Natural killer cell (primary cell): ENCODE measurements around the gene APOLD1. TPM values are rescaled to one million over a fixed set of nuclear protein-coding genes. Genes with fewer than 3 reads are reported as not detected.

Experiments used
- ATAC-seq, 3 donors: fragments of 150-1000 bp in 2 of 3; fragments of 200-7000 bp in 1 of 3; cut with Tn5 transposase; 1 replicate in 1 of 3; 2 replicates in 2 of 3; pipeline ENCODE4 v1.10.0; 2021; ENCODE audit warnings: mild to moderate bottlenecking in 2 of 3, moderate library complexity in 2 of 3
- DNase-seq, 2 donors: peaks; one replicate each; pipeline versions ENCODE4 v3.0.0 to v3.0.0-alpha.2; 2013 to 2021; ENCODE audit warnings: mixed read lengths in 1 of 2
- H3K27ac ChIP-seq: one replicate; pipeline ENCODE4 v1.5.1; 2013; ENCODE audit warnings: mild to moderate bottlenecking, low read length
- H3K27me3 ChIP-seq: one replicate; pipeline ENCODE4 v1.6.1; 2013; ENCODE audit warnings: low read length; ENCODE audit not compliant: control insufficient read depth, insufficient read depth
- H3K36me3 ChIP-seq: one replicate; pipeline ENCODE4 v1.6.1; 2013; ENCODE audit warnings: low read length; ENCODE audit not compliant: control insufficient read depth, insufficient read depth
- H3K4me1 ChIP-seq: one replicate; pipeline ENCODE4 v1.6.1; 2013; ENCODE audit warnings: low read length; ENCODE audit not compliant: control insufficient read depth, insufficient read depth
- H3K4me3 ChIP-seq: one replicate; pipeline ENCODE4 v1.5.1; 2013; ENCODE audit warnings: low read length
- H3K9me3 ChIP-seq: one replicate; pipeline ENCODE4 v1.6.1; 2013; ENCODE audit warnings: low read length; ENCODE audit not compliant: control insufficient read depth, insufficient read depth
- H3K27ac Mint-ChIP-seq, 2 donors: one replicate each; pipeline ENCODE4 v1.8.0; 2022; ENCODE audit warnings: mild to moderate bottlenecking in 2 of 2, mixed read lengths in 2 of 2, moderate library complexity in 1 of 2
- H3K27me3 Mint-ChIP-seq, 2 donors: one replicate each; pipeline ENCODE4 v1.8.0; 2022; ENCODE audit warnings: low read depth in 2 of 2, mixed read lengths in 2 of 2
- H3K36me3 Mint-ChIP-seq: one replicate; pipeline ENCODE4 v1.8.0; 2022; ENCODE audit warnings: mixed read lengths
- H3K4me1 Mint-ChIP-seq, 2 donors: one replicate each; pipeline ENCODE4 v1.8.0; 2022; ENCODE audit warnings: mixed read lengths in 2 of 2
- H3K4me3 Mint-ChIP-seq: one replicate; pipeline ENCODE4 v1.8.0; 2022; ENCODE audit warnings: mild to moderate bottlenecking, moderate library complexity, mixed read lengths
- H3K9me3 Mint-ChIP-seq, 2 donors: one replicate each; pipeline ENCODE4 v1.8.0; 2022; ENCODE audit warnings: mixed read lengths in 2 of 2
- CTCF ChIP-seq: fragments of 200-600 bp; IDR thresholded peaks from one replicate; pipeline ENCODE4 v1.8.0; 2022; ENCODE audit warnings: antibody characterized with exemption
- WGBS: methylation state at CpG from one replicate; pipeline ENCODE4 v1.1.7; 2013; ENCODE audit warnings: missing lambda C conversion rate; ENCODE audit not compliant: insufficient coverage; 5-methylcytosine and 5-hydroxymethylcytosine counted together
- intact Hi-C: fragments of 100-400 bp; cut with micrococcal nuclease; formaldehyde crosslinking; loops from one replicate; pipeline ENCODE4 v1.14.2; 2022
- total RNA-seq, 4 donors: library from RNA; stranded (reverse); fragments of 120-200 nt in 1 of 4; gene quantifications; one replicate each; pipeline versions ENCODE4 v1.2.3 to v1.2.4, GENCODE V29; 2013 to 2022

The APOLD1 gene
- total RNA-seq, 3 donors from 2014 or later (not counting 1 experiment from before 2014, with no cell fraction given), result 0.70 to 1.6 (median 1.6) TPM

- Mint-ChIP-seq H3K9me3 (no peaks in the 10 kb centered on the region), H3K36me3 (no peaks in the 10 kb centered on the region), H3K27me3 (peaks cover 0 to 4% of the 10 kb centered on the region in 2 donors), H3K4me3 (no peak overlapping the region), H3K27ac (no peak overlapping the region), H3K4me1 (no peaks in the 10 kb centered on the region)
- Histone ChIP-seq H3K9me3 (no peaks in the 10 kb centered on the region), H3K4me3 (no peak overlapping the region), H3K4me1 (no peaks in the 10 kb centered on the region), H3K36me3 (no peaks in the 10 kb centered on the region), H3K27me3 (no peaks in the 10 kb centered on the region), H3K27ac (no peak overlapping the region)
- 50% methylated on average over 2 of the region's 3 CpGs for WGBS
- DNase-seq, result no peak
- TF ChIP-seq CTCF, result no peak
- ATAC-seq, result no peak
- intact Hi-C loops, result no loop called here
Observed at GRCh38 chr12:12796171-12796570, 10.7 kb downstream of the APOLD1 start.

GRCh38 chr12:12796928-12797793 lies 11.7 kb downstream of the APOLD1 start:
- no peak overlapping the region for H3K4me3 Mint-ChIP-seq
- H3K36me3 ChIP-seq, result no peaks in the 10 kb centered on the region
- ATAC-seq (no peak), DNase-seq (no peak)
- TF ChIP-seq CTCF, result no peak
- peaks cover 0 to 4% of the 10 kb centered on the region in 2 donors for H3K27me3 Mint-ChIP-seq
- H3K4me3 ChIP-seq, result no peak overlapping the region
- H3K9me3 Mint-ChIP-seq, result no peaks in the 10 kb centered on the region
- no peaks in the 10 kb centered on the region for H3K9me3 ChIP-seq
- H3K27me3 ChIP-seq, result no peaks in the 10 kb centered on the region
- H3K4me1 ChIP-seq, result no peaks in the 10 kb centered on the region
- H3K27ac Mint-ChIP-seq, result no peak overlapping the region
- intact Hi-C loops, result no loop called here
- H3K4me1 Mint-ChIP-seq, result no peaks in the 10 kb centered on the region
- H3K36me3 Mint-ChIP-seq, result no peaks in the 10 kb centered on the region
- WGBS, result 75% methylated on average over 8 of the region's 9 CpGs
- no peak overlapping the region for H3K27ac ChIP-seq

- Mint-ChIP-seq H3K36me3 (no peaks in the 10 kb centered on the region), H3K27ac (no peak overlapping the region), H3K4me1 (no peaks in the 10 kb centered on the region), H3K27me3 (peaks cover 0 to 4% of the 10 kb centered on the region in 2 donors), H3K4me3 (no peak overlapping the region), H3K9me3 (no peaks in the 10 kb centered on the region)
- H3K4me3 ChIP-seq, result no peak overlapping the region
- 92% methylated on average over 2 of the region's 3 CpGs for WGBS
- no peak overlapping the region for H3K27ac ChIP-seq
- no peaks in the 10 kb centered on the region for H3K27me3 ChIP-seq
- no peaks in the 10 kb centered on the region for H3K9me3 ChIP-seq
- intact Hi-C loops, result no loop called here
- DNase-seq (no peak), ATAC-seq (no peak)
- H3K4me1 ChIP-seq, result peaks cover under 1% of the 10 kb centered on the region
- no peak for TF ChIP-seq CTCF
- no peaks in the 10 kb centered on the region for H3K36me3 ChIP-seq
Observed at GRCh38 chr12:12797794-12798152, 12.3 kb downstream of the APOLD1 start.

- Histone ChIP-seq H3K4me1 (peaks cover 7% of the 10 kb centered on the region), H3K27me3 (no peaks in the 10 kb centered on the region), H3K36me3 (no peaks in the 10 kb centered on the region), H3K27ac (no peak overlapping the region), H3K4me3 (no peak overlapping the region), H3K9me3 (no peaks in the 10 kb centered on the region)
- DNase-seq (no peak), ATAC-seq (no peak)
- TF ChIP-seq CTCF, result no peak
- Mint-ChIP-seq H3K4me1 (no peaks in the 10 kb centered on the region), H3K36me3 (no peaks in the 10 kb centered on the region), H3K4me3 (no peak overlapping the region), H3K9me3 (no peaks in the 10 kb centered on the region), H3K27me3 (peaks cover 0 to 4% of the 10 kb centered on the region in 2 donors), H3K27ac (no peak overlapping the region)
- WGBS, result 100% methylated on average over 1 of the region's 1 CpG
- intact Hi-C loops, result no loop called here
Observed at GRCh38 chr12:12798480-12798879, 13.0 kb downstream of the APOLD1 start.
